ENCODE data around the gene SKAP1. TPM values are rescaled to one million over a fixed set of nuclear protein-coding genes. Genes with fewer than 3 reads are reported as not detected.

The SKAP1 gene
- polyA plus RNA-seq, 1 of the 3 experiments (the other 2 are of a cell fraction): not detected

DNA sequence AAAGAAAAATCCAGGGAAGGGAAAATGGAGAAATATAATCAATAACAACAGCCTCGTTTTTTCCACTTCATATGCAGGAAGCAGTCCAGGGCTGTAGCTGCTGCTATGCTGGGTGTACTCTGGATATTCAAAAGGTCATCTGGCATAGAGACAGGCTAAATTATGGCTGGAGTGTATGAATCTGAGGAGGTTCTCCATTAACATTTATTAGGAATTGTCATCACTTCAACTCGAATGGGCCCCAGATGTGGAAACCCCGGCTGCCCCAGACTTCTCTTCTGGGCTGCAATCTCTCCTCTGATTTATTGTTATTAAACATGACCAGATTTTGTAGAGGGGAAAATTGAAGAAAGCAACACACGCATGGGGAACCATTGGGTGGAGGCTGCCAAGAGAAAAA, 33.5 kb upstream of the SKAP1 start (continued):
- TF ChIP-seq, protein P1, sequence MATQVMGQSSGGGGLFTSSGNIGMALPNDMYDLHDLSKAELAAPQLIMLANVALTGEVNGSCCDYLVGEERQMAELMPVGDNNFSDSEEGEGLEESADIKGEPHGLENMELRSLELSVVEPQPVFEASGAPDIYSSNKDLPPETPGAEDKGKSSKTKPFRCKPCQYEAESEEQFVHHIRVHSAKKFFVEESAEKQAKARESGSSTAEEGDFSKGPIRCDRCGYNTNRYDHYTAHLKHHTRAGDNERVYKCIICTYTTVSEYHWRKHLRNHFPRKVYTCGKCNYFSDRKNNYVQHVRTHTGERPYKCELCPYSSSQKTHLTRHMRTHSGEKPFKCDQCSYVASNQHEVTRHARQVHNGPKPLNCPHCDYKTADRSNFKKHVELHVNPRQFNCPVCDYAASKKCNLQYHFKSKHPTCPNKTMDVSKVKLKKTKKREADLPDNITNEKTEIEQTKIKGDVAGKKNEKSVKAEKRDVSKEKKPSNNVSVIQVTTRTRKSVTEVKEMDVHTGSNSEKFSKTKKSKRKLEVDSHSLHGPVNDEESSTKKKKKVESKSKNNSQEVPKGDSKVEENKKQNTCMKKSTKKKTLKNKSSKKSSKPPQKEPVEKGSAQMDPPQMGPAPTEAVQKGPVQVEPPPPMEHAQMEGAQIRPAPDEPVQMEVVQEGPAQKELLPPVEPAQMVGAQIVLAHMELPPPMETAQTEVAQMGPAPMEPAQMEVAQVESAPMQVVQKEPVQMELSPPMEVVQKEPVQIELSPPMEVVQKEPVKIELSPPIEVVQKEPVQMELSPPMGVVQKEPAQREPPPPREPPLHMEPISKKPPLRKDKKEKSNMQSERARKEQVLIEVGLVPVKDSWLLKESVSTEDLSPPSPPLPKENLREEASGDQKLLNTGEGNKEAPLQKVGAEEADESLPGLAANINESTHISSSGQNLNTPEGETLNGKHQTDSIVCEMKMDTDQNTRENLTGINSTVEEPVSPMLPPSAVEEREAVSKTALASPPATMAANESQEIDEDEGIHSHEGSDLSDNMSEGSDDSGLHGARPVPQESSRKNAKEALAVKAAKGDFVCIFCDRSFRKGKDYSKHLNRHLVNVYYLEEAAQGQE (IDR thresholded peaks at IDR 0.05; ENCODE audit: low read depth, low read length): no peak
- no peak for TF ChIP-seq POLR2AphosphoS5 (IDR thresholded peaks at IDR 0.05; ENCODE audit: low read depth, low read length)
- TF ChIP-seq, protein P2, sequence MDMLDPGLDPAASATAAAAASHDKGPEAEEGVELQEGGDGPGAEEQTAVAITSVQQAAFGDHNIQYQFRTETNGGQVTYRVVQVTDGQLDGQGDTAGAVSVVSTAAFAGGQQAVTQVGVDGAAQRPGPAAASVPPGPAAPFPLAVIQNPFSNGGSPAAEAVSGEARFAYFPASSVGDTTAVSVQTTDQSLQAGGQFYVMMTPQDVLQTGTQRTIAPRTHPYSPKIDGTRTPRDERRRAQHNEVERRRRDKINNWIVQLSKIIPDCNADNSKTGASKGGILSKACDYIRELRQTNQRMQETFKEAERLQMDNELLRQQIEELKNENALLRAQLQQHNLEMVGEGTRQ (IDR thresholded peaks at IDR 0.05; ENCODE audit: borderline replicate concordance, low read depth, low read length): no peak
- TF ChIP-seq, protein P3, sequence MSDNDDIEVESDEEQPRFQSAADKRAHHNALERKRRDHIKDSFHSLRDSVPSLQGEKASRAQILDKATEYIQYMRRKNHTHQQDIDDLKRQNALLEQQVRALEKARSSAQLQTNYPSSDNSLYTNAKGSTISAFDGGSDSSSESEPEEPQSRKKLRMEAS (IDR thresholded peaks at IDR 0.05; ENCODE audit: low read depth): no peak

DNA sequence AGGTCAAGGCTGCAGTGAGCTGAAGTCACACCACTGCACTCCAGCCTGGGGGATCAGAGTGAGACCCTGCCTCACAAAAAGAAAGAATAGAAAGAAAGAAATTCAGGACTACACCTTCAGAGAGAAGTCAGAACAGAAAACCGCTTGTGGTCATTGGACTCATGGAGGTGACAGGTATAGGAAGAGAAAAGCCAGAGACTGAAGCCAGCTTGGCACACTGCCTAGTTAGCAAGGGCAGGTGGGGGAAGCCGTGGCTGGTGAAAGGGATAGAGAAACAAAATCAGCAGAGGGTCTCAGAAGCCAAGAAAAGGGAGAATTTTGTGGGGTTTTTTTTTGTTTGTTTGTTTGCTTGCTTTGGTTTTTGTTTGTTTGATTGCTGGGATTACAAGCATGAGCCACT, 32.9 kb upstream of the SKAP1 start:
- Histone ChIP-seq H3K4me2 (no peak overlapping the region), H3K36me3 (replicated peaks in 1 of 2; ENCODE audit: control insufficient read depth in 1 of 2, insufficient read depth in 2 of 2, low read length in 1 of 2) (no peaks in the 10 kb centered on the region), H3K4me3 (ENCODE audit: low read depth in 2 of 2, low read length in 1 of 2) (no peak overlapping the region), H3K9me3 (no peaks in the 10 kb centered on the region), H3K9me2 (no peaks in the 10 kb centered on the region), H3F3A (replicated peaks; ENCODE audit: insufficient read depth) (no peaks in the 10 kb centered on the region), H3K27ac (ENCODE audit: low read depth in 2 of 2, low read length in 1 of 2) (no peak overlapping the region), H3K27me3 (ENCODE audit: insufficient read depth) (peaks cover 88% of the 10 kb centered on the region), H3K79me2 (ENCODE audit: insufficient read depth) (no peaks in the 10 kb centered on the region), H3K9ac (no peak overlapping the region), H4K20me1 (ENCODE audit: insufficient read depth) (no peaks in the 10 kb centered on the region), H2AFZ (ENCODE audit: low read depth) (no peak overlapping the region), H3K4me1 (ENCODE audit: control insufficient read depth in 1 of 2, insufficient read depth in 2 of 2, low read depth in 1 of 2, low read length in 1 of 2) (no peaks in the 10 kb centered on the region)
- POLR2A ChIA-PET: interaction anchor here (0.6 to 1.1 kb wide), 2 partner anchors 8 to 338 kb away, joined by 3 read pairs; no protein-coding TSS in a partner anchor
- CTCF ChIA-PET: interaction anchor here (1.3 kb wide), 1 partner anchor 156 kb away, joined by 4 read pairs; no protein-coding TSS in a partner anchor
- no peak for TF ChIP-seq RXRA (IDR thresholded peaks at IDR 0.05; ENCODE audit: borderline replicate concordance, low read depth)
- TF ChIP-seq, protein P1 (IDR thresholded peaks at IDR 0.05; ENCODE audit: low read depth, low read length): no peak
- TF ChIP-seq, protein P4, sequence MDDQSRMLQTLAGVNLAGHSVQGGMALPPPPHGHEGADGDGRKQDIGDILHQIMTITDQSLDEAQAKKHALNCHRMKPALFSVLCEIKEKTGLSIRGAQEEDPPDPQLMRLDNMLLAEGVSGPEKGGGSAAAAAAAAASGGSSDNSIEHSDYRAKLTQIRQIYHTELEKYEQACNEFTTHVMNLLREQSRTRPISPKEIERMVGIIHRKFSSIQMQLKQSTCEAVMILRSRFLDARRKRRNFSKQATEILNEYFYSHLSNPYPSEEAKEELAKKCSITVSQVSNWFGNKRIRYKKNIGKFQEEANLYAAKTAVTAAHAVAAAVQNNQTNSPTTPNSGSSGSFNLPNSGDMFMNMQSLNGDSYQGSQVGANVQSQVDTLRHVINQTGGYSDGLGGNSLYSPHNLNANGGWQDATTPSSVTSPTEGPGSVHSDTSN (IDR thresholded peaks at IDR 0.05): no peak
- no peak for TF ChIP-seq SMC3 (IDR thresholded peaks at IDR 0.05; ENCODE audit: low read depth, low read length)
- no peak for TF ChIP-seq RCOR1 (IDR thresholded peaks at IDR 0.05; ENCODE audit: low read length)
- TF ChIP-seq, protein P3 (IDR thresholded peaks at IDR 0.05; ENCODE audit: low read depth): no peak
- TF ChIP-seq, protein P5, sequence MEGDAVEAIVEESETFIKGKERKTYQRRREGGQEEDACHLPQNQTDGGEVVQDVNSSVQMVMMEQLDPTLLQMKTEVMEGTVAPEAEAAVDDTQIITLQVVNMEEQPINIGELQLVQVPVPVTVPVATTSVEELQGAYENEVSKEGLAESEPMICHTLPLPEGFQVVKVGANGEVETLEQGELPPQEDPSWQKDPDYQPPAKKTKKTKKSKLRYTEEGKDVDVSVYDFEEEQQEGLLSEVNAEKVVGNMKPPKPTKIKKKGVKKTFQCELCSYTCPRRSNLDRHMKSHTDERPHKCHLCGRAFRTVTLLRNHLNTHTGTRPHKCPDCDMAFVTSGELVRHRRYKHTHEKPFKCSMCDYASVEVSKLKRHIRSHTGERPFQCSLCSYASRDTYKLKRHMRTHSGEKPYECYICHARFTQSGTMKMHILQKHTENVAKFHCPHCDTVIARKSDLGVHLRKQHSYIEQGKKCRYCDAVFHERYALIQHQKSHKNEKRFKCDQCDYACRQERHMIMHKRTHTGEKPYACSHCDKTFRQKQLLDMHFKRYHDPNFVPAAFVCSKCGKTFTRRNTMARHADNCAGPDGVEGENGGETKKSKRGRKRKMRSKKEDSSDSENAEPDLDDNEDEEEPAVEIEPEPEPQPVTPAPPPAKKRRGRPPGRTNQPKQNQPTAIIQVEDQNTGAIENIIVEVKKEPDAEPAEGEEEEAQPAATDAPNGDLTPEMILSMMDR (IDR thresholded peaks at IDR 0.05): no peak
- TF ChIP-seq RAD21 (IDR thresholded peaks at IDR 0.05; ENCODE audit: low read length): no peak
- no peak for TF ChIP-seq FOXM1 (IDR thresholded peaks at IDR 0.05; ENCODE audit: low read depth)
- TF ChIP-seq, protein P6, sequence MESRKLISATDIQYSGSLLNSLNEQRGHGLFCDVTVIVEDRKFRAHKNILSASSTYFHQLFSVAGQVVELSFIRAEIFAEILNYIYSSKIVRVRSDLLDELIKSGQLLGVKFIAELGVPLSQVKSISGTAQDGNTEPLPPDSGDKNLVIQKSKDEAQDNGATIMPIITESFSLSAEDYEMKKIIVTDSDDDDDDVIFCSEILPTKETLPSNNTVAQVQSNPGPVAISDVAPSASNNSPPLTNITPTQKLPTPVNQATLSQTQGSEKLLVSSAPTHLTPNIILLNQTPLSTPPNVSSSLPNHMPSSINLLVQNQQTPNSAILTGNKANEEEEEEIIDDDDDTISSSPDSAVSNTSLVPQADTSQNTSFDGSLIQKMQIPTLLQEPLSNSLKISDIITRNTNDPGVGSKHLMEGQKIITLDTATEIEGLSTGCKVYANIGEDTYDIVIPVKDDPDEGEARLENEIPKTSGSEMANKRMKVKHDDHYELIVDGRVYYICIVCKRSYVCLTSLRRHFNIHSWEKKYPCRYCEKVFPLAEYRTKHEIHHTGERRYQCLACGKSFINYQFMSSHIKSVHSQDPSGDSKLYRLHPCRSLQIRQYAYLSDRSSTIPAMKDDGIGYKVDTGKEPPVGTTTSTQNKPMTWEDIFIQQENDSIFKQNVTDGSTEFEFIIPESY (IDR thresholded peaks at IDR 0.05; ENCODE audit: borderline replicate concordance, low read depth): no peak
- no peak for DNase-seq
- WGBS (ENCODE audit: low lambda C conversion rate): 10% methylated on average over 2 of the region's 2 CpGs

Measured in SK-N-SH (cell line).